Endothelial cell of umbilical vein (primary cell): ENCODE measurements around the gene ZNF438. TPM values are rescaled to one million over a fixed set of nuclear protein-coding genes. Genes with fewer than 3 reads are reported as not detected.
A peak's percentile ranks its signal among the peaks of the same experiment; 100 is the strongest.

Experiments
- BruUV-seq: library from RNA; stranded (reverse); fragments of 400-500 nt; replicated peaks from 2 replicates; lab custom pipeline; 2021; lab: Mats Ljungman, UMichigan
- CTCF ChIA-PET: fragments of 300-600, 350-600 bp; sonication (Branson Sonifier 250); formaldehyde crosslinking; loops from one replicate; lab custom pipeline; 2021; ENCODE audit warnings: antibody characterized with exemption, inconsistent platforms; lab: Charles Lee
- POLR2A ChIA-PET: fragments of 300-600, 350-600 bp; sonication (Branson Sonifier 250); formaldehyde crosslinking; loops from one replicate; lab custom pipeline; 2021; ENCODE audit warnings: antibody characterized with exemption, inconsistent platforms; lab: Charles Lee
- DNase-seq: peaks from one replicate; pipeline ENCODE4 v3.0.0-alpha.2; 2011; ENCODE audit warnings: low read depth, low spot score
- FAIRE-seq: peaks from 2 replicates; lab custom pipeline; 2011; peaks lifted over from hg19 to GRCh38; lab: Jason Lieb, UNC
- H2AFZ ChIP-seq: 2 replicates; pipeline ENCODE4 v1.6.0; 2012; ENCODE audit warnings: low read depth, low read length, control low read depth, inconsistent platforms
- H3K27ac ChIP-seq: 2 replicates; pipeline ENCODE4 v1.5.1; 2011; ENCODE audit warnings: low read depth, mild to moderate bottlenecking, control low read depth, low read length, moderate library complexity; ENCODE audit not compliant: insufficient read depth
- H3K27me3 ChIP-seq, 2 experiments: 2 replicates each; pipeline versions ENCODE4 v1.6.0 to v1.6.1; 2011; ENCODE audit warnings: low read length in 2 of 2, mixed read lengths in 1 of 2; ENCODE audit not compliant: control insufficient read depth in 2 of 2, insufficient read depth in 2 of 2
- H3K36me3 ChIP-seq, 2 experiments: 2 replicates in 1 of 2; 3 replicates in 1 of 2; pipeline ENCODE4 v1.5.1; 2011; ENCODE audit warnings: low read length in 2 of 2, mild to moderate bottlenecking in 1 of 2, moderate library complexity in 1 of 2; ENCODE audit not compliant: control insufficient read depth in 2 of 2, insufficient read depth in 2 of 2; ENCODE audit errors: extremely low read depth in 1 of 2
- H3K4me1 ChIP-seq: 3 replicates; pipeline ENCODE4 v1.5.1; 2011; ENCODE audit warnings: mild to moderate bottlenecking, low read length; ENCODE audit not compliant: control insufficient read depth, insufficient read depth; ENCODE audit errors: extremely low read depth
- H3K4me2 ChIP-seq: 2 replicates; pipeline ENCODE4 v1.6.1; 2011; ENCODE audit warnings: low read length, control low read depth, mixed read lengths; ENCODE audit not compliant: insufficient read depth
- H3K4me3 ChIP-seq, 3 experiments: fragments of 200-600 bp in 1 of 3; sonication (generic), shearing (Covaris generic) in 1 of 3; replicated peaks in 1 of 3; 2 replicates each; pipeline ENCODE4 v1.5.1; 2011 to 2016; ENCODE audit warnings: control low read depth in 3 of 3, low read length in 3 of 3, mild to moderate bottlenecking in 2 of 3, inconsistent platforms in 1 of 3, low read depth in 1 of 3, moderate library complexity in 1 of 3; ENCODE audit not compliant: insufficient read depth in 1 of 3
- H3K79me2 ChIP-seq: 2 replicates; pipeline ENCODE4 v1.6.0; 2012; ENCODE audit warnings: low read length, inconsistent platforms; ENCODE audit not compliant: control insufficient read depth, insufficient read depth
- H3K9ac ChIP-seq: replicated peaks from 2 replicates; pipeline ENCODE3; 2011; ENCODE audit warnings: low read length, control low read depth; ENCODE audit not compliant: insufficient read depth; ENCODE audit errors: extremely low read depth
- H3K9me1 ChIP-seq: replicated peaks from 3 replicates; pipeline ENCODE4 v1.6.0; 2011; ENCODE audit warnings: mild to moderate bottlenecking, low read length; ENCODE audit not compliant: control insufficient read depth, insufficient read depth; ENCODE audit errors: extremely low read depth
- H3K9me3 ChIP-seq: replicated peaks from 2 replicates; pipeline ENCODE4 v1.5.1; 2012; ENCODE audit warnings: low read length, inconsistent platforms; ENCODE audit not compliant: control insufficient read depth, insufficient read depth
- H4K20me1 ChIP-seq: replicated peaks from 2 replicates; pipeline ENCODE3; 2011; ENCODE audit warnings: mild to moderate bottlenecking, low read length; ENCODE audit not compliant: control insufficient read depth, insufficient read depth; ENCODE audit errors: extremely low read depth
- FOS ChIP-seq: IDR thresholded peaks from 2 replicates; pipeline ENCODE4 v1.6.1; 2011; ENCODE audit warnings: mild to moderate bottlenecking, low read length, moderate library complexity, borderline replicate concordance; ENCODE audit not compliant: insufficient read depth
- GATA2 ChIP-seq: IDR thresholded peaks from 2 replicates; pipeline ENCODE4 v1.7.0; 2011; ENCODE audit warnings: low read depth, mild to moderate bottlenecking, moderate library complexity, mixed read lengths, low read length; ENCODE audit not compliant: insufficient read length, insufficient read depth
- JUN ChIP-seq: IDR thresholded peaks from 2 replicates; pipeline ENCODE4 v1.6.1; 2011; ENCODE audit warnings: borderline replicate concordance, low read depth; ENCODE audit not compliant: insufficient read length, insufficient read depth
- MYC ChIP-seq: IDR thresholded peaks from one replicate; pipeline ENCODE4 v1.6.1; 2011; ENCODE audit warnings: mild to moderate bottlenecking, low read depth, low read length
- POLR2A ChIP-seq: IDR thresholded peaks from 2 replicates; pipeline ENCODE4 v1.6.1; 2012; ENCODE audit warnings: low read depth, mild to moderate bottlenecking, control low read depth, low read length
- POLR2AphosphoS5 ChIP-seq: IDR thresholded peaks from 2 replicates; pipeline ENCODE4 v1.6.1; 2012; ENCODE audit warnings: low read depth, mild to moderate bottlenecking, control low read depth, low read length, moderate library complexity; ENCODE audit not compliant: insufficient read depth
- dilution Hi-C: fragments of 300-500 bp; cut with MboI; formaldehyde crosslinking; loops from one replicate; pipeline ENCODE4 v1.15.0; 2019; ENCODE audit warnings: low sequenced_read_pairs; ENCODE audit not compliant: extremely low pct_ligation_motif_present
- intact Hi-C: fragments of 100-400 bp; cut with micrococcal nuclease; formaldehyde crosslinking; loops from one replicate; pipeline ENCODE4 v1.10.0; 2022
- polyA plus RNA-seq, 4 experiments: library from polyadenylated mRNA; depleted of rRNA in 3 of 4; stranded (reverse) in 3 of 4; unstranded in 1 of 4; fragments of >200 nt; gene quantifications; 2 replicates each; pipeline versions ENCODE4 v1.2.1 to v1.2.3, GENCODE V29; 2011 to 2012; ENCODE audit warnings: missing spikeins in 1 of 4
- total RNA-seq: library from RNA; stranded (reverse); gene quantifications from 2 replicates; pipeline ENCODE4 v1.2.3, GENCODE V29; 2021
- TF ChIP-seq, protein P1 (sequence below): IDR thresholded peaks from 2 replicates; pipeline ENCODE4 v1.6.1; 2011; ENCODE audit not compliant: insufficient read depth, insufficient read length
- TF ChIP-seq, protein P2 (sequence below), 2 donors: IDR thresholded peaks; 1 replicate in 1 of 2; 2 replicates in 1 of 2; pipeline ENCODE4 v1.5.1; 2011; ENCODE audit warnings: low read length in 2 of 2, mild to moderate bottlenecking in 2 of 2, moderate library complexity in 2 of 2, control low read depth in 1 of 2, inconsistent platforms in 1 of 2, low read depth in 1 of 2; ENCODE audit not compliant: insufficient read depth in 1 of 2; ENCODE audit errors: extremely low read depth in 1 of 2

The ZNF438 gene
- total and polyA plus RNA-seq, 2 donors (not counting 3 experiments of a cell fraction or from before 2014, with no cell fraction given), result 7.2 to 15.1 TPM

DNA sequence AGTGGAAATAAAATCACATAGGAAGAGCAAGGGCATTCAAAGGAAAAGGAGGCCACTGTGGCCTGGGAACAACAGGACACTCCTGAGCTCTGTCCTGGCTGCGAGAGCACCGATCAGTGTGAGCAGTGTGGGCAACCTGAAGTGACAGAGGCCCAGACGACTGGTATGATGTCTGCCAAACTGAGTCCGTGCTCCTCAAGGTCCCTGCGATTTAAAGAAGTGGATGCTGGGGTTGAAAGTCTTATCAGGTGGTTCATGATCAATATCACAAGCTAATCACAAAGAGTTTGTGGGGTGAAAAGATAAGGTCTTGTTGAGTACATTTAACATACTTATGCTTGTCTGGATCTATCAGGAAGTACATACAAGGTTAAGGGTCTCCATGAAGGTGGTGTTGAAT lies 176.5 kb downstream of the ZNF438 start:
- ChIA-PET POLR2A (no interaction called here), CTCF (interaction anchor here (0.9 to 1.3 kb wide), 2 partner anchors 19 to 43 kb away, joined by 3 to 4 read pairs; no protein-coding TSS in a partner anchor)
- peak overlapping the region; percentile 33 for H2AFZ ChIP-seq
- H3K4me2 ChIP-seq, result peak overlapping the region; percentile 11
- H3K9ac ChIP-seq, result peak overlapping the region; percentile 5
- dilution Hi-C loops, result no loop called here
- H3K79me2 ChIP-seq, result no peaks in the 10 kb centered on the region
- peak overlapping the region; percentile 31 for H3K27ac ChIP-seq
- H4K20me1 ChIP-seq, result no peaks in the 10 kb centered on the region
- no peaks in the 10 kb centered on the region for H3K27me3 ChIP-seq
- H3K36me3 ChIP-seq, result no peaks in the 10 kb centered on the region
- FAIRE-seq (no peak), DNase-seq (no peak)
- H3K4me3 ChIP-seq, result no peak overlapping the region
- no TSS peak for BruUV-seq
- H3K9me3 ChIP-seq, result no peaks in the 10 kb centered on the region
- no peaks in the 10 kb centered on the region for H3K9me1 ChIP-seq
- TF ChIP-seq, protein P1, sequence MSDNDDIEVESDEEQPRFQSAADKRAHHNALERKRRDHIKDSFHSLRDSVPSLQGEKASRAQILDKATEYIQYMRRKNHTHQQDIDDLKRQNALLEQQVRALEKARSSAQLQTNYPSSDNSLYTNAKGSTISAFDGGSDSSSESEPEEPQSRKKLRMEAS, result no peak
- TF ChIP-seq, protein P2, sequence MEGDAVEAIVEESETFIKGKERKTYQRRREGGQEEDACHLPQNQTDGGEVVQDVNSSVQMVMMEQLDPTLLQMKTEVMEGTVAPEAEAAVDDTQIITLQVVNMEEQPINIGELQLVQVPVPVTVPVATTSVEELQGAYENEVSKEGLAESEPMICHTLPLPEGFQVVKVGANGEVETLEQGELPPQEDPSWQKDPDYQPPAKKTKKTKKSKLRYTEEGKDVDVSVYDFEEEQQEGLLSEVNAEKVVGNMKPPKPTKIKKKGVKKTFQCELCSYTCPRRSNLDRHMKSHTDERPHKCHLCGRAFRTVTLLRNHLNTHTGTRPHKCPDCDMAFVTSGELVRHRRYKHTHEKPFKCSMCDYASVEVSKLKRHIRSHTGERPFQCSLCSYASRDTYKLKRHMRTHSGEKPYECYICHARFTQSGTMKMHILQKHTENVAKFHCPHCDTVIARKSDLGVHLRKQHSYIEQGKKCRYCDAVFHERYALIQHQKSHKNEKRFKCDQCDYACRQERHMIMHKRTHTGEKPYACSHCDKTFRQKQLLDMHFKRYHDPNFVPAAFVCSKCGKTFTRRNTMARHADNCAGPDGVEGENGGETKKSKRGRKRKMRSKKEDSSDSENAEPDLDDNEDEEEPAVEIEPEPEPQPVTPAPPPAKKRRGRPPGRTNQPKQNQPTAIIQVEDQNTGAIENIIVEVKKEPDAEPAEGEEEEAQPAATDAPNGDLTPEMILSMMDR (IDR thresholded peaks at IDR 0.05; ENCODE audit: extremely low read depth in 1 of 2, insufficient read depth in 1 of 2, low read depth in 1 of 2, low read length in 2 of 2), result no peak
- TF ChIP-seq POLR2A, result no peak
- no peak for TF ChIP-seq POLR2AphosphoS5
- TF ChIP-seq MYC, result no peak
- peaks cover 51% of the 10 kb centered on the region for H3K4me1 ChIP-seq
- intact Hi-C loops, result loop anchor here (5.0 kb wide), 1 partner anchor 637 kb away; no protein-coding TSS in a partner anchor

DNA sequence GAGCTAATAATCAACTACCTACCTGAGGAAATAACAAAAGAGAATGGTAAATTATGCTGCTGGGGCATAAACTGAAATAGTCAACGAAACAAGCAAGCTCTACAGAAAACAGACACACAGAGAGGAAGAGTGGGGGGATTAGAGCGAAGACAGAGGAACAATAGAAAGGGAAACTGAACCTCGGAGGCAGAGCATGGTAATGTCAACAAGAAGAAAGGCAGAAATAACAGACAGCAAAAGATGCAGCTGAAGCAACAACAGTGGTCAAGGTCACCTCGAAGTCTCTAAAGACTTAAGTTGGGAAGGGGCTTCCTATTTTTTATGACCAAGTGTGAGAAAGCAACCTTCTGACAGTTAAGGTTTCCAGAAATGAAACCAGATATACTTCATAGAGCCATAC lies 177.0 kb downstream of the ZNF438 start:
- Histone ChIP-seq H2AFZ (peak overlapping the region; percentile 33), H3K79me2 (no peaks in the 10 kb centered on the region), H3K27me3 (no peaks in the 10 kb centered on the region), H3K4me1 (peaks cover 46% of the 10 kb centered on the region), H3K27ac (peak overlapping the region; percentile 30), H3K4me3 (no peak overlapping the region), H3K36me3 (no peaks in the 10 kb centered on the region), H3K4me2 (peak overlapping the region; percentile 11), H4K20me1 (no peaks in the 10 kb centered on the region), H3K9ac (peak overlapping the region; percentile 5), H3K9me1 (no peaks in the 10 kb centered on the region), H3K9me3 (no peaks in the 10 kb centered on the region)
- ChIA-PET CTCF (interaction anchor here (0.9 to 1.3 kb wide), 3 partner anchors 12 to 42 kb away, joined by 3 to 4 read pairs (median 4); no protein-coding TSS in a partner anchor), POLR2A (no interaction called here)
- no TSS peak for BruUV-seq
- peak; percentile 91 for DNase-seq
- dilution Hi-C loops (no loop called here), intact Hi-C loops (loop anchor here (5.0 kb wide), 1 partner anchor 638 kb away; no protein-coding TSS in a partner anchor)
- no peak for FAIRE-seq
- TF ChIP-seq MYC, result no peak
- TF ChIP-seq, protein P2 (IDR thresholded peaks at IDR 0.05; ENCODE audit: extremely low read depth in 1 of 2, insufficient read depth in 1 of 2, low read depth in 1 of 2, low read length in 2 of 2), result no peak
- TF ChIP-seq GATA2, result no peak
- no peak for TF ChIP-seq POLR2A
- no peak for TF ChIP-seq JUN
- no peak for TF ChIP-seq FOS
- TF ChIP-seq, protein P1, result no peak
